A549 (cell line): ENCODE data around the gene LSM7. TPM values are rescaled to one million over a fixed set of nuclear protein-coding genes. Genes with fewer than 3 reads are reported as not detected.
A peak's percentile ranks its signal among the peaks of the same experiment; 100 is the strongest.

Experiments used
- ATAC-seq, 2 experiments: fragments of 200-7000 bp in 1 of 2; fragments of >200 bp in 1 of 2; cut with Nextera tagmentation in 1 of 2; cut with Tn5 transposase in 1 of 2; 3 replicates each; pipeline versions ENCODE4 v1.8.0 to v1.9.1; 2018 to 2020; ENCODE audit warnings: mild to moderate bottlenecking in 1 of 2, moderate library complexity in 1 of 2
- CTCF ChIA-PET: fragments of 300-600 bp; sonication (Branson Sonifier 250); formaldehyde crosslinking; extraction: SDS; loops from one replicate; lab custom pipeline; 2021; ENCODE audit warnings: antibody characterized with exemption, inconsistent platforms; lab: Yijun Ruan, JAX
- POLR2A ChIA-PET: fragments of 350-600 bp; formaldehyde crosslinking; extraction: SDS; loops from one replicate; lab custom pipeline; 2021; ENCODE audit warnings: antibody characterized with exemption, inconsistent platforms; lab: Yijun Ruan, JAX
- DNase-seq, 2 experiments: peaks; one replicate each; pipeline versions ENCODE4 v3.0.0 to v3.0.0-alpha.2; 2011 to 2016; ENCODE audit warnings: low read depth in 1 of 2, low spot score in 1 of 2
- FAIRE-seq: peaks from 2 replicates; lab custom pipeline; 2011; peaks lifted over from hg19 to GRCh38; lab: Jason Lieb, UNC
- H3K27ac ChIP-seq, 2 experiments: fragments of >200 bp; sonication (Bioruptor Twin); formaldehyde crosslinking; 3 replicates each; pipeline ENCODE4 v1.5.1; 2016 to 2017
- H3K4me1 ChIP-seq: fragments of >200 bp; sonication (Bioruptor Twin); formaldehyde crosslinking; 3 replicates; pipeline ENCODE4 v1.6.1; 2016
- H3K4me2 ChIP-seq: fragments of >200 bp; sonication (Bioruptor Twin); formaldehyde crosslinking; 3 replicates; pipeline ENCODE4 v1.6.1; 2016
- H3K4me3 ChIP-seq: fragments of >200 bp; sonication (Bioruptor Twin); formaldehyde crosslinking; 3 replicates; pipeline ENCODE4 v1.5.1; 2016
- H3K9me3 ChIP-seq: fragments of >200 bp; sonication (Bioruptor Twin); formaldehyde crosslinking; 3 replicates; pipeline ENCODE4 v1.6.1; 2016
- CBX8 ChIP-seq: fragments of 200-600 bp; sonication (generic); IDR thresholded peaks from 2 replicates; pipeline ENCODE4 v1.6.1; 2016
- CEBPB ChIP-seq, 2 experiments: fragments of >200 bp in 1 of 2; sonication (Bioruptor Twin) in 1 of 2; formaldehyde crosslinking in 1 of 2; IDR thresholded peaks; 2 replicates each; pipeline ENCODE4 v1.6.1; 2012 to 2016
- CTCF ChIP-seq: fragments of >200 bp; sonication (Bioruptor Twin); formaldehyde crosslinking; IDR thresholded peaks from 3 replicates; pipeline ENCODE4 v1.5.1; 2016
- ELK1 ChIP-seq: fragments of 150-350 bp; IDR thresholded peaks from 2 replicates; pipeline ENCODE4 v1.6.1; 2014; ENCODE audit warnings: low read depth, mild to moderate bottlenecking, low read length
- HDAC2 ChIP-seq: fragments of 200-600 bp; sonication (generic); IDR thresholded peaks from 2 replicates; pipeline ENCODE4 v1.6.1; 2016
- HEYL ChIP-seq: fragments of 250-450 bp; sonication (Bioruptor Pico); IDR thresholded peaks from 2 replicates; pipeline ENCODE4 v1.8.0; 2021; ENCODE audit warnings: mild to moderate bottlenecking, moderate library complexity
- HOXB13 ChIP-seq: fragments of 250-450 bp; sonication (Bioruptor Pico); IDR thresholded peaks from 2 replicates; pipeline ENCODE4 v1.5.0; 2020; ENCODE audit warnings: low read depth, mild to moderate bottlenecking, moderate library complexity
- KDM1A ChIP-seq: fragments of 200-600 bp; sonication (generic); IDR thresholded peaks from 2 replicates; pipeline ENCODE4 v1.6.1; 2016; ENCODE audit warnings: low read depth, mild to moderate bottlenecking
- MAX ChIP-seq: IDR thresholded peaks from 2 replicates; pipeline ENCODE4 v1.6.1; 2012
- MAZ ChIP-seq: fragments of 150-350 bp; IDR thresholded peaks from 2 replicates; pipeline ENCODE4 v1.6.1; 2014; ENCODE audit warnings: antibody characterized with exemption, low read depth, low read length, borderline replicate concordance
- RAD21 ChIP-seq, 2 experiments: fragments of >200 bp in 1 of 2; sonication (Bioruptor Twin) in 1 of 2; formaldehyde crosslinking in 1 of 2; IDR thresholded peaks in 1 of 2; conservative IDR thresholded peaks in 1 of 2; 2 replicates in 1 of 2; 3 replicates in 1 of 2; pipeline ENCODE4 v1.6.1; 2012 to 2018; ENCODE audit warnings: inconsistent platforms in 1 of 2
- RNF2 ChIP-seq: fragments of 200-600 bp; sonication (generic); IDR thresholded peaks from 2 replicates; pipeline ENCODE4 v1.6.1; 2016; ENCODE audit warnings: low read depth, mild to moderate bottlenecking, antibody characterized with exemption, moderate library complexity, borderline replicate concordance
- SMC3 ChIP-seq: fragments of >200 bp; sonication (Bioruptor Twin); formaldehyde crosslinking; IDR thresholded peaks from 3 replicates; pipeline ENCODE4 v1.6.1; 2018; ENCODE audit warnings: inconsistent platforms
- ZNF302 ChIP-seq: fragments of 250-450 bp; sonication (Bioruptor Pico); IDR thresholded peaks from 2 replicates; pipeline ENCODE4 v1.9.0; 2021; ENCODE audit warnings: inconsistent platforms, mild to moderate bottlenecking, moderate library complexity
- WGBS: methylation state at CpG from one replicate; pipeline ENCODE4 v1.1.6; 2017; ENCODE audit errors: missing lambda C conversion rate; 5-methylcytosine and 5-hydroxymethylcytosine counted together
- polyA plus RNA-seq, 4 experiments: library from polyadenylated mRNA; depleted of rRNA in 3 of 4; stranded (reverse); fragments of >200 nt; fragmentation: RNase III in 1 of 4; extraction: RNeasy Plus Mini Kit Qiagen cat#74134 plus additional on column Dnase treatment in 1 of 4; gene quantifications; 2 replicates in 3 of 4; 3 replicates in 1 of 4; pipeline ENCODE4 v1.2.3, GENCODE V29; 2011 to 2017
- TF ChIP-seq, protein P1 (sequence below): fragments of 200-600 bp; sonication (generic); IDR thresholded peaks from 2 replicates; pipeline ENCODE4 v1.6.1; 2016; ENCODE audit warnings: antibody characterized with exemption, mild to moderate bottlenecking, moderate library complexity

LSM7 gene
- polyA plus RNA-seq, 2 of the 4 experiments (the other 2 are of a cell fraction), result 140 to 144 TPM

DNA sequence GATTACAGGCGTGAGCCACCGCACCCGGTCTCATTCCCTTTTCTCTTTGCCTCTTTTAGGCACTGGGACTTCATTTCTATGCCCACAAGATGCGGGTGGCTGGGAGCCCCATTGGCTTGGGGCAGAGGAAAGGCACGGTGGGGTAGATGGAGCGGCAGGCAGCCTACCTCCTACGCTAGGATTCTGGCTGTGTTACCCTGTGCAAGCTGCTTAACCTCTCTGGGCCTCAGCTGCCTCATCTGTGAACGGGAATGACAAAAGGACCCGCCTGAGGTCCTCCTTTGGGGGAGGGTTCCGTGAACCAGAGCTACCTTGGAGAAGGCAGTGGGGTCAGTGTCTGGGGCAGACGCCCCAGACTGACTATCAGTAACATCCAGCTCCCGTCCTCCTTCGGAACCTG is 11.1 kb downstream of the LSM7 start:
- CTCF ChIA-PET, result interaction anchor here (2.3 kb wide), 1 partner anchor 11 kb away, joined by 12 read pairs; no protein-coding TSS in a partner anchor
- POLR2A ChIA-PET, result no interaction called here
- WGBS, result 78% methylated on average over 12 of the region's 13 CpGs
- Histone ChIP-seq H3K9me3 (peaks cover 15% of the 10 kb centered on the region; the same call in 2 of the 3 replicates), H3K4me1 (no peaks in the 10 kb centered on the region), H3K4me2 (no peak overlapping the region), H3K27ac (no peak overlapping the region), H3K4me3 (no peak overlapping the region)
- no peak for DNase-seq
- FAIRE-seq, result no peak
- no peak for ATAC-seq
- TF ChIP-seq HEYL (CRISPR knock-in tag) (no peak), HOXB13 (no peak), CEBPB (IDR thresholded peaks at IDR 0.05) (no peak), ZNF302 (CRISPR knock-in tag) (no peak), HDAC2 (no peak), RNF2 (no peak), RAD21 (conservative IDR thresholded peaks at IDR 0.05 in 1 of 2, IDR thresholded peaks at IDR 0.05 in 1 of 2) (no peak)
- TF ChIP-seq, protein P1, sequence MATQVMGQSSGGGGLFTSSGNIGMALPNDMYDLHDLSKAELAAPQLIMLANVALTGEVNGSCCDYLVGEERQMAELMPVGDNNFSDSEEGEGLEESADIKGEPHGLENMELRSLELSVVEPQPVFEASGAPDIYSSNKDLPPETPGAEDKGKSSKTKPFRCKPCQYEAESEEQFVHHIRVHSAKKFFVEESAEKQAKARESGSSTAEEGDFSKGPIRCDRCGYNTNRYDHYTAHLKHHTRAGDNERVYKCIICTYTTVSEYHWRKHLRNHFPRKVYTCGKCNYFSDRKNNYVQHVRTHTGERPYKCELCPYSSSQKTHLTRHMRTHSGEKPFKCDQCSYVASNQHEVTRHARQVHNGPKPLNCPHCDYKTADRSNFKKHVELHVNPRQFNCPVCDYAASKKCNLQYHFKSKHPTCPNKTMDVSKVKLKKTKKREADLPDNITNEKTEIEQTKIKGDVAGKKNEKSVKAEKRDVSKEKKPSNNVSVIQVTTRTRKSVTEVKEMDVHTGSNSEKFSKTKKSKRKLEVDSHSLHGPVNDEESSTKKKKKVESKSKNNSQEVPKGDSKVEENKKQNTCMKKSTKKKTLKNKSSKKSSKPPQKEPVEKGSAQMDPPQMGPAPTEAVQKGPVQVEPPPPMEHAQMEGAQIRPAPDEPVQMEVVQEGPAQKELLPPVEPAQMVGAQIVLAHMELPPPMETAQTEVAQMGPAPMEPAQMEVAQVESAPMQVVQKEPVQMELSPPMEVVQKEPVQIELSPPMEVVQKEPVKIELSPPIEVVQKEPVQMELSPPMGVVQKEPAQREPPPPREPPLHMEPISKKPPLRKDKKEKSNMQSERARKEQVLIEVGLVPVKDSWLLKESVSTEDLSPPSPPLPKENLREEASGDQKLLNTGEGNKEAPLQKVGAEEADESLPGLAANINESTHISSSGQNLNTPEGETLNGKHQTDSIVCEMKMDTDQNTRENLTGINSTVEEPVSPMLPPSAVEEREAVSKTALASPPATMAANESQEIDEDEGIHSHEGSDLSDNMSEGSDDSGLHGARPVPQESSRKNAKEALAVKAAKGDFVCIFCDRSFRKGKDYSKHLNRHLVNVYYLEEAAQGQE, result no peak

DNA sequence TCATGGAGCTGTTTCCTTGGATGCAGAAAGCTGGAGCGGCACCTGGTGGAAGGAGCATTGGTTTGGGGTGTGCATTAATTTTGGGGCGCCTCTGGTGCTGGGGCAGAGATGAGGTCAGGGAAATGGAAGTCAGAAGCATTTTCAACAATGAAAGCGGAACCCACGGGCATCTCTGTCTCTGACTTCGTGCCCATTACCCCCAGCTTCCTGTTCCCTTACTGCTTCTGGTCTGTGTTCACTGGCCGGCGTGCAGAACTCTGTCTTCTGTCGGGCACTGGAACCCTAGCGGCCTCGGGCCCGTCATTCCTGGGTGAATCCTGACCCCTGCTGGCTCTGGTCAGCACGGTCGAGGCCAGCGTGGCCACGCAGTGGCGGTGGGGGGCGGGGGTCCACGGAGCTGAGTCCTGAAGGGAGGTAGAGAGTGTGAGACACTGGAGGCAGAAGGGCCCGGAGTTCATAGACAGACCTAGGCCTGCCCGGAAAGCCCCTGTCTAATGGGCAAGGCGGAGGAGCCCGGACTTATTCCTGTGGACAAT is 12.5 kb downstream of the LSM7 start:
- H3K4me2 ChIP-seq, result no peak overlapping the region
- H3K4me1 ChIP-seq, result no peaks in the 10 kb centered on the region
- CTCF ChIA-PET, result interaction anchor here (0.6 to 2.3 kb wide), 12 partner anchors 10 to 379 kb away, joined by 3 to 12 read pairs (median 4); partner anchors contain the start of genes PEAK3 and PLEKHJ1
- H3K9me3 ChIP-seq, result peaks cover 15% of the 10 kb centered on the region; the same call in 2 of the 3 replicates
- ATAC-seq (peak; percentile 71 to 85), DNase-seq (peak in 1 of 2 experiments; percentile 43), FAIRE-seq (no peak)
- POLR2A ChIA-PET, result no interaction called here
- TF ChIP-seq ELK1 (no peak), KDM1A (no peak), CTCF (peak; percentile 36; the same call in 2 of the 3 replicates), SMC3 (peak; percentile 46; the same call in 2 of the 3 replicates), MAX (no peak), MAZ (no peak), CBX8 (no peak), RAD21 (conservative IDR thresholded peaks at IDR 0.05 in 1 of 2, IDR thresholded peaks at IDR 0.05 in 1 of 2) (peak; percentile 67 to 71)
- H3K4me3 ChIP-seq, result no peak overlapping the region
- 52% methylated on average over 15 of the region's 22 CpGs for WGBS
- H3K27ac ChIP-seq, result no peak overlapping the region
